Astrocyte of the cerebellum (primary cell): ENCODE results near the gene SOD1.

Experiments
- DNase-seq: peaks from one replicate; pipeline ENCODE4 v3.0.0-alpha.2; 2011; ENCODE audit warnings: low read depth
- H3K4me3 ChIP-seq: 2 replicates; pipeline ENCODE4 v1.5.1; 2011; ENCODE audit warnings: mild to moderate bottlenecking, low read depth, low read length, moderate library complexity
- in situ Hi-C: cut with HindIII; loops from 2 replicates; pipeline ENCODE4 v1.10.0; 2017; ENCODE audit warnings: low sequenced_read_pairs
- TF ChIP-seq, protein P1 (sequence below): IDR thresholded peaks from 2 replicates; pipeline ENCODE4 v1.5.1; 2012; ENCODE audit warnings: low read length, low read depth, moderate library complexity, mild to moderate bottlenecking; ENCODE audit errors: missing control alignments

The SOD1 gene

DNA sequence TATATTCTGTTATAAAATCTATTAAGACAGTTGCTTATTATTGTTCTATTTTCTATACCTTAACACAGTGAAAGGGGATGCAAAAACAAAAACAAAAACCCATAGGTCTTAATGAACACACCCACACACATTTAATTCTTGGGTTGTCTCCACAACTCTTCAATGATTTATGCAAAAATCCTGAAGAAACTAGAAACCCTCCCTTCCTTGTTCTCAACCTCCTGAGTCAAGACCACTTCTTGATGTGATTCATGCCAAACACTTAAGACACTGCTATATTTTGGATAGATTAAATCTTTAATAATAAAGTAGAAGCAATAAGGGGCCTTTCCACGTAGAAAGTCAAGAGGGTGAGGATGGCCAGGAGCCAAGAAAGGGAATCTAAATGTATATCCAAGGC is 49.0 kb downstream of the SOD1 start:
- H3K4me3 ChIP-seq: no peak overlapping the region
- TF ChIP-seq, protein P1, sequence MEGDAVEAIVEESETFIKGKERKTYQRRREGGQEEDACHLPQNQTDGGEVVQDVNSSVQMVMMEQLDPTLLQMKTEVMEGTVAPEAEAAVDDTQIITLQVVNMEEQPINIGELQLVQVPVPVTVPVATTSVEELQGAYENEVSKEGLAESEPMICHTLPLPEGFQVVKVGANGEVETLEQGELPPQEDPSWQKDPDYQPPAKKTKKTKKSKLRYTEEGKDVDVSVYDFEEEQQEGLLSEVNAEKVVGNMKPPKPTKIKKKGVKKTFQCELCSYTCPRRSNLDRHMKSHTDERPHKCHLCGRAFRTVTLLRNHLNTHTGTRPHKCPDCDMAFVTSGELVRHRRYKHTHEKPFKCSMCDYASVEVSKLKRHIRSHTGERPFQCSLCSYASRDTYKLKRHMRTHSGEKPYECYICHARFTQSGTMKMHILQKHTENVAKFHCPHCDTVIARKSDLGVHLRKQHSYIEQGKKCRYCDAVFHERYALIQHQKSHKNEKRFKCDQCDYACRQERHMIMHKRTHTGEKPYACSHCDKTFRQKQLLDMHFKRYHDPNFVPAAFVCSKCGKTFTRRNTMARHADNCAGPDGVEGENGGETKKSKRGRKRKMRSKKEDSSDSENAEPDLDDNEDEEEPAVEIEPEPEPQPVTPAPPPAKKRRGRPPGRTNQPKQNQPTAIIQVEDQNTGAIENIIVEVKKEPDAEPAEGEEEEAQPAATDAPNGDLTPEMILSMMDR: no peak
- no peak for DNase-seq
- in situ Hi-C loops: no loop called here

DNA sequence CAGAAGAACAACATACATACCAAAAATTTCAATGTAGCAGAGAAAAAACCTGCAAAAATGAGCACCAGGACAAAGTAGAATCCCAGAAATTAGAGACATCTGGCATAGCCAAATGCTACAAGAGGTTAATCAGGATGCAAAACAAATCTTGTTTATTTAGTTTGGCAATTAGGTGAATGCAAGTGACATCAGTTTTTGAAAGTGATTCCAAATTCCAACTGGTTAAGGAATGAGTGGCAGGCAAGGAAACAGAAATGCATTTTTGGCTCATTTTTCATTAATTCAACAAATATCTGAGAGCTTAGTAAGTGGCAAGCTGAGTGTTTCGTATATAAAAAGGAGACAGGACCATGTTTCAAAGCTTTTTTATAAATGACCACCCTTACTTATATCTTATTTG is 51.1 kb downstream of the SOD1 start:
- DNase-seq: peak; percentile 63
- TF ChIP-seq, protein P1: no peak
- no peak overlapping the region for H3K4me3 ChIP-seq
- in situ Hi-C loops: no loop called here

DNA sequence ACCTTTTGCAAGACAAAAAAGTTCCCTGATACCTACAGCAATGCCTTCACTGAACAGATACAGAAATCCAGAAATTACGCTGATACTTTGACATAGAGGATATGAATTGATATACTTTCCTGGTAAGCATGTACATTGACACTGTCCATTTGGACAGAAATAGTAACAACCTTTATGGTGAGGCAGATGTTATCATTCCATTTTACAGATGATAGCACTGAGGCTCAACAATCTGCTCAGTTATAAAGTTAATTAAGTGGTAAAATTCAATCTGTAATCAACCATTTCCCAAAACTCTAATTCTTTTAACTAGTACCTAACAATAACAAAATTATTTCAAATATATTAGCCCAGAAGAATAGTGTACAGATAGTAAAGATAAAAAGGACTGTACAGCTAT is 51.8 kb downstream of the SOD1 start:
- no peak for DNase-seq
- no peak overlapping the region for H3K4me3 ChIP-seq
- TF ChIP-seq, protein P1: no peak
- in situ Hi-C loops: no loop called here

DNA sequence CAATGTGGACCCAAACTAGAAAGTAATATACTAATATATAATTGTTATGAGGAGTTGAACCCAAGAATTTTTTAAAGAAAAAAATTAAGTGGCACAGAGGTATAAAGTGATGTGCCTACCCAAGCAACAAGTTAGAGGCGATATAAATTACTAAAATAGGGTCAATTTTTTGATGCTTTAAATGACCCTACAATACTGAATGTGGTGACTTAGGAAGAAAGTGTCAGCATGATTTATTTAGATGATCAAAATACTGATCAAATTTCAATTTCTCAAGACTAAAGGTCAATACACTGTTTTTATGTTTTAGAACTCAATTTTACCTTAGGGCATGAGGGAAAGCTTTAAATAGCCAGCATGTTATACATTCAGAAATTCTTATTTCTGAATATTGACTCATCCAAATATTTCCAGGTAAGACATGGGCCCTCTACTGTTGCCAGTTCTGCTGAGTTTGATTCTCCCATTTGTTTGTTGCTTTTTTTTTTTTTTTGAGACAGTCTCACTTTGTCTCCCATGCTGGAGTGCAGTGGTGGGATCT is 52.3 kb downstream of the SOD1 start:
- no peak for DNase-seq
- no peak overlapping the region for H3K4me3 ChIP-seq
- in situ Hi-C loops: no loop called here
- TF ChIP-seq, protein P1: no peak

DNA sequence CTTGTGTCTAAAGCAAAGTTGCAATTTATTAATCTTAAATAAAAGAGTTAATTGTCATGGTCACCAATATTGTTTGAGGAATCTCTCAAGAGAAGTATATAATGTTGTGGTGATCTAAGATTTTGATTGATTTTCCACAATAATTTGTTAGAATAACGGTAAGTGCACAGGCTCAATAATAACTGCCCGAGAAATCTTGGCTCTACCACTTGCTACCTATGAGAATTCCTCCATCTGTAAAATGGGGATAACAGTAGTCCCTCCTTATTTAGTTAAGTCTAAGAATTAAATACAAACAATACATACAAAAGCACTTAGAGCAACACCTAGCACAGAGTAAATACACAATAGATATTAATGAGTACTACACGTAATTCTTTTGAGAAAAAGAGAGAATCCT is 53.6 kb downstream of the SOD1 start:
- H3K4me3 ChIP-seq: no peak overlapping the region
- DNase-seq: no peak
- in situ Hi-C loops: no loop called here
- TF ChIP-seq, protein P1: no peak

DNA sequence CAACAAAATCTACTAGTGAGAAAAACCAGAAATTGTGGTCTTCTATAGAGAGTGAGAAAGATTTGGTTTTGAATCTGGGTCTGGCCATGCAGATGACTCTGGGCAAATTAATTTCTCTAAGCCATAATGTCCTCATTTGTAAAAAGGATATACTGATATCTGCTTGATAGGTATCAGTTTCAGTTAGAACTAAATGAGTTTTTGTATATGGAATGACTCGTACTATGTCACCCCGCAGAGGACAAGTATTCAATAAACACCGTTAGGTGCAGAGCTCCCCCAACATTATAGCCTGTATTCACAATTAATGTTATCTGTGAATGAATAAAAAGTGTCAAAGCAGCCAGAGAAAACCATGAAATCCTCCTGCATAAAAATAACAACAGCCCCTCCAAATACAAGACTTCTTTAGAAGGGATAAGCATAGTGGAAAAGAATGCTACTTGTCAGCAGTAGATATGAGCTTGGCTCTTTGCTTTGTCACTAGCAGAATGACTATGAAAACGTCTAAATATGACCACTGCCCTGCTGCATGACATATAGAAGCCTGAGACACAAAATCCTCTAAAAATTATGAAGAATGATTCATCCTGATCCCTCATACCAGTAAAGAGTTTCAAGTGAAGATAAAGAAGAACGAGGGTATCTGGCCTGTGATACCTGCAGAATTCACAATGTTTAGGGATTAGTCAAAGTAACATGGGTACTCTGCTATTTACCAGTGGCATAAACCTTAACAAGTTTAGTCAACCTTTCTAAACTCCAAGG is 54.7 kb downstream of the SOD1 start:
- TF ChIP-seq, protein P1: no peak
- H3K4me3 ChIP-seq: no peak overlapping the region
- DNase-seq: no peak
- in situ Hi-C loops: no loop called here
